Chondrocyte (in vitro differentiated cells): ENCODE results near the gene GNPAT. TPM values are rescaled to one million over a fixed set of nuclear protein-coding genes. Genes with fewer than 3 reads are reported as not detected.

Experiments used
- DNase-seq: peaks from one replicate; pipeline ENCODE4 v3.0.0; 2021; ENCODE audit warnings: mixed read lengths, low spot score
- H3K27ac Mint-ChIP-seq: one replicate; pipeline ENCODE4 v1.8.0; 2021; ENCODE audit warnings: mild to moderate bottlenecking, moderate library complexity, mixed read lengths; ENCODE audit not compliant: unreplicated experiment
- H3K27me3 Mint-ChIP-seq: 2 replicates; pipeline ENCODE4 v1.8.0; 2021; ENCODE audit warnings: low read depth, mixed read lengths
- H3K36me3 Mint-ChIP-seq: 2 replicates; pipeline ENCODE4 v1.8.0; 2021; ENCODE audit warnings: low read depth, mixed read lengths
- H3K4me1 Mint-ChIP-seq: 2 replicates; pipeline ENCODE4 v1.8.0; 2021; ENCODE audit warnings: low read depth, mild to moderate bottlenecking, mixed read lengths
- H3K4me3 Mint-ChIP-seq: one replicate; pipeline ENCODE4 v1.8.0; 2021; ENCODE audit warnings: mild to moderate bottlenecking, moderate library complexity, mixed read lengths; ENCODE audit not compliant: unreplicated experiment
- H3K9me3 Mint-ChIP-seq: 2 replicates; pipeline ENCODE4 v1.8.0; 2021; ENCODE audit warnings: low read depth, mixed read lengths
- long read RNA-seq: library from polyadenylated mRNA; stranded (forward); transcript quantifications from one replicate; pipeline ENCODE4 v2.0.0, GENCODE V29; 2021
- total RNA-seq: library from RNA; stranded (reverse); gene quantifications from 3 replicates; pipeline ENCODE4 v1.2.1, GENCODE V29; 2021
- TF ChIP-seq, protein P1 (sequence below): fragments of 200-600 bp; sonication (generic); IDR thresholded peaks from 2 replicates; pipeline ENCODE4 v1.5.0; 2021; ENCODE audit warnings: antibody characterized with exemption, mild to moderate bottlenecking, moderate library complexity

The GNPAT gene
- total RNA-seq, result 37.6 to 43.2 TPM (median 37.9 TPM) in 3 replicates
- long read RNA-seq, transcript GNPAT-201 (16 exons, 2,643 nt), result major isoform, 124 of 152 reads
- long read RNA-seq, partial matches to known transcripts, result 3 of 152 reads
- long read RNA-seq, other reads (novel, unspliced or antisense), result 21 of 152 reads

DNA sequence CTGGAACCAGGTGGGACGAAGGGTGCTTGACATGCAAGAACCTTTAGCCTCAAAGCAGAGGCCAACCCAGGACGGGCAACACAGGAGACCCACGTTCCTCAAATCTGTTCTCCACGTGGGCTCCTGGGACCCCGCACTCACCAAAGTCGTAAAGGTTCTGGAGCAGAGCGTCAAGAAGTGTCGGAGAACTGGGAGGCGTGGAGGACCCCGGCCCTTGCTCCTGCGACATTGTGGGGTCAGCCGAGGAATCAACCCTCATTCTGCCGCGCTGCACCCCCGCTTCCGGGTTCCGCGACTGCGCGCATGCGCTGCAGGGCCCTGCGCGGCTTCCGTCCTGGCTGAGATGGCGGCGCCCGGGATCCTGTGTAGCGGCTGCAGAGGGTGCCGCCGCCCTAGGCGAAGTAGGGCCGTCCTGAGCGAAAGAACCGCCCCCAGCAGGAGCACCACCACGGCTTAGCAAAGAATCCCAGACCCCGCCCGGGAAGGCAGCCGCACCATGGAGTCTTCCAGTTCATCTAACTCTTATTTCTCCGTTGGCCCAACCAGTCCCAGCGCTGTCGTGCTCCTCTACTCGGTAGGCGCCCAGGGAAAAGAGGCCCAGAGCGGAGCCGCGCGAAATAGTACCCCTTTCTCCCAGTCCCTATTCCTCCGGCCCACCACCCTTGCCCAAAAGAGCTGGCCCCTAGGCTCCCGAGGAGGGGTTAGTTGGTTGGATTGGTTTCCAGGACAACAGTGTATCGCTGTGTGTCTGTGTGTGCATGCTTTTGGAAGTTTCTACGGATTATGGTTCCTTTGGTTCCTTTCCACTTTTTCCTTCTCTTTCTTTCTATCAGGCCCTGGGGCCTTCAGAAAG, at the start of gene GNPAT:
Gene GNPAT (plus strand): TSS at position 330 of the 853 bp plus-strand sequence. CDS start 167 bp downstream, at position 497.
- TF ChIP-seq, protein P1, sequence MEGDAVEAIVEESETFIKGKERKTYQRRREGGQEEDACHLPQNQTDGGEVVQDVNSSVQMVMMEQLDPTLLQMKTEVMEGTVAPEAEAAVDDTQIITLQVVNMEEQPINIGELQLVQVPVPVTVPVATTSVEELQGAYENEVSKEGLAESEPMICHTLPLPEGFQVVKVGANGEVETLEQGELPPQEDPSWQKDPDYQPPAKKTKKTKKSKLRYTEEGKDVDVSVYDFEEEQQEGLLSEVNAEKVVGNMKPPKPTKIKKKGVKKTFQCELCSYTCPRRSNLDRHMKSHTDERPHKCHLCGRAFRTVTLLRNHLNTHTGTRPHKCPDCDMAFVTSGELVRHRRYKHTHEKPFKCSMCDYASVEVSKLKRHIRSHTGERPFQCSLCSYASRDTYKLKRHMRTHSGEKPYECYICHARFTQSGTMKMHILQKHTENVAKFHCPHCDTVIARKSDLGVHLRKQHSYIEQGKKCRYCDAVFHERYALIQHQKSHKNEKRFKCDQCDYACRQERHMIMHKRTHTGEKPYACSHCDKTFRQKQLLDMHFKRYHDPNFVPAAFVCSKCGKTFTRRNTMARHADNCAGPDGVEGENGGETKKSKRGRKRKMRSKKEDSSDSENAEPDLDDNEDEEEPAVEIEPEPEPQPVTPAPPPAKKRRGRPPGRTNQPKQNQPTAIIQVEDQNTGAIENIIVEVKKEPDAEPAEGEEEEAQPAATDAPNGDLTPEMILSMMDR, result no peak
- no peaks in the 10 kb centered on the region for H3K27me3 Mint-ChIP-seq
- no peak for DNase-seq
- peak within 1 kb of the TSS; percentile 90 for H3K27ac Mint-ChIP-seq
- no peaks in the 10 kb centered on the region for H3K9me3 Mint-ChIP-seq
- peak within 1 kb of the TSS; percentile 93 for H3K4me3 Mint-ChIP-seq
- H3K36me3 Mint-ChIP-seq, result peaks cover 17% of the 10 kb centered on the region
- H3K4me1 Mint-ChIP-seq, result peaks cover 40% of the 10 kb centered on the region

DNA sequence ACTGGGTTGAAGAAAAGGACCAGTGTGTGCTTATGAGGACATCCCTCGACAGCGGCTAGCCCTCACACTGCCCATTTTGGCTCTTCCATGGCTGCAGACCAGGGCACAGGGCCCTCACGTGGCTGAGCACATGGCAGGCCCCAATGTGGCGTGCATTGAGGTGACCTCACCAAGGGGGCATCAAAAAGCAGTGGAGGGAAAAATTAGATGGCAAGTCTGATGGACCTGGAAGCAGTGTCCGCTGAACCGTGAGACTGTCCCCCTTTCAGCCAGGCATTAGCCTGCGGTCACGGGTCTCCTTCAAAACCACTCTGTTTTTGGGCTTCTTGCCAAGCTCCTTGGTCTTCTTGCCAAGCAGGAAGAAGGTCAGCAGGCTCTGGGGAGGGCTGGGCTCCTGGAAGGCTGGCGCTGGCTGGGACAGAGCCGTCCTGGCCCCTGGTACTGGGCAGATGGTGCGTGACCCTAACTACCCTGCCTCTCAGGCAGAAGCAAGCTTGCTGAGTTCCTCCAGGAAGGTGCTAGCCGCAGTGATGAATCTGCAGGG, 48.3 kb upstream of the GNPAT start:
- DNase-seq, result no peak
- Mint-ChIP-seq H3K36me3 (peaks cover 4% of the 10 kb centered on the region), H3K27me3 (peaks cover 26% of the 10 kb centered on the region), H3K9me3 (peaks cover 11% of the 10 kb centered on the region), H3K27ac (no peak overlapping the region), H3K4me1 (peaks cover 5% of the 10 kb centered on the region), H3K4me3 (no peak overlapping the region)
- TF ChIP-seq, protein P1, result no peak

DNA sequence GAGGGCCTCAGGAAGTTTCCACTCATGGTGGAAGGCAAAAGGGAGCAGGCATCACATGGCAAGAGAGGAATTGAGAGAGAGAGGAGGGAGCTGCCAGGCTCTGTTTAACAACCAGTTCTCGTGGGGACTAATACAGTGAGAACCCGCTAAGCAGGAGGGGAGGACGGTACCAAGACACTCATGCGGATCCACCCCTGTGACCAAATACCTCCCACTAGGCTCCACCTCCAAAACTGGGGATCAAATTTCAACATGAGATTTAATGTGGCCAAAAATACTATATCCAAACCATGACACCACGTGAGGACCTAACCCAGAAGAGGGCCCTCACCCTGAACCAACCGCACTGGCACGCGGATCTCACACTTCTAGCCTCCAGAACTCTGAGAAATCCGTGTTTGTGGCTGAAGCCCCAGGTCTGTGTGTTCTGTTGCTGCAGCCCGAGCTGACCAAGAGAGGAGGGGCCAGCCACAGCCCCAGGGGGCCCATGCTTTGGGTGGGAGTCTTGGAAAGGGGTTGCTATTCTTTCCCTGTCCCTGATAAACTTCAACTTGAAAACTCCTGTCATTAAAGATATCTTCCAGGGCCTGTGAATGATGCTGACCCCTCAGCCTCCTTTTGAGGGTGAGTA, 47.2 kb upstream of the GNPAT start:
- H3K27me3 Mint-ChIP-seq, result peaks cover 15% of the 10 kb centered on the region
- no peak overlapping the region for H3K4me3 Mint-ChIP-seq
- peaks cover 11% of the 10 kb centered on the region for H3K9me3 Mint-ChIP-seq
- no peak for DNase-seq
- peaks cover 4% of the 10 kb centered on the region for H3K36me3 Mint-ChIP-seq
- H3K4me1 Mint-ChIP-seq, result peaks cover 5% of the 10 kb centered on the region
- TF ChIP-seq, protein P1, result no peak
- no peak overlapping the region for H3K27ac Mint-ChIP-seq

DNA sequence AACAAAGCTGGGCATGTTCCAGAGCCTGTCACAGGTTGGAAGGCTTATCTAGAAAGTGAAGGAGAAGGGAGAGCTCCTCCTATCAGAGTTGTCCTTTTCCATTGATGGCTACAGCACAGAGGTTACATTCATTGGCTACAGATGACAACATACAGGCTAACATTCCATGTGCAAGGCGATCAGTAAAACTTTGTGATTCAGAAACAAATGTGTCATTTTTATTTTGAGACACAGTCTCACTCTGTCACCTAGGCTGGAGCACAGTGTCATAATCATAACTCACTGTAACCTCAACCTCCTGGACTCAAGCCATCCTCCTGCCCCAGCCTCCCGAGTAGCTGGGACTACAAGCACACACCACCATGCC, 46.6 kb upstream of the GNPAT start:
- H3K27ac Mint-ChIP-seq, result no peak overlapping the region
- peaks cover 13% of the 10 kb centered on the region for H3K27me3 Mint-ChIP-seq
- peaks cover 6% of the 10 kb centered on the region for H3K9me3 Mint-ChIP-seq
- DNase-seq, result no peak
- peaks cover 5% of the 10 kb centered on the region for H3K4me1 Mint-ChIP-seq
- no peak overlapping the region for H3K4me3 Mint-ChIP-seq
- TF ChIP-seq, protein P1, result no peak
- H3K36me3 Mint-ChIP-seq, result peaks cover 4% of the 10 kb centered on the region
